ENCODE data around the gene WDR90. TPM values are rescaled to one million over a fixed set of nuclear protein-coding genes. Genes with fewer than 3 reads are reported as not detected.
A peak's percentile ranks its signal among the peaks of the same experiment; 100 is the strongest.

WDR90 gene
- total RNA-seq, 1 experiment from 2014 or later: 118 TPM

- Histone ChIP-seq H3K27me3 (ENCODE audit: insufficient read depth, low read depth) (no peaks in the 10 kb centered on the region), H3K36me3 (ENCODE audit: low read depth) (no peaks in the 10 kb centered on the region), H3K9me2 (ENCODE audit: insufficient read depth) (no peaks in the 10 kb centered on the region), H3K27ac (no peak overlapping the region), H3K9me3 (ENCODE audit: insufficient read depth, low read depth) (no peaks in the 10 kb centered on the region), H3K79me2 (ENCODE audit: low read depth) (no peaks in the 10 kb centered on the region), H3F3A (ENCODE audit: insufficient read depth, low read depth) (peaks cover 7% of the 10 kb centered on the region), H3K4me3 (no peak overlapping the region), H3K4me2 (peak overlapping the region; percentile 33; the same call in 1 of the 2 replicates), H2AFZ (no peak overlapping the region), H3K4me1 (replicated peaks; ENCODE audit: insufficient read depth) (peaks cover 7% of the 10 kb centered on the region; the same call in 1 of the 2 replicates), H4K20me1 (ENCODE audit: insufficient read depth) (0 out of 2 replicates have a peak, but pooled peaks cover 4% of the 10 kb centered on the region)
- TF ChIP-seq EZH2 (IDR thresholded peaks at IDR 0.05; ENCODE audit: low read depth) (no peak), CTCF (conservative IDR thresholded peaks at IDR 0.05) (no peak; the same call in 1 of the 2 replicates)
- intact Hi-C loops (cut with micrococcal nuclease; ENCODE audit: unreplicated experiment): no loop called here
- no TSS peak for BruUV-seq (replicated peaks)
- no peak for DNase-seq
- ChIA-PET POLR2A (ENCODE audit: unreplicated experiment) (interaction anchor here (0.8 kb wide), 1 partner anchor 61 kb away, joined by 3 read pairs; no protein-coding TSS in a partner anchor), CTCF (interaction anchor here (0.6 to 0.9 kb wide), 2 partner anchors 15 to 51 kb away, joined by 3 to 4 read pairs; partner anchors contain the start of gene RHBDL1)
Measured at GRCh38 chr16:661184-661821, 12.1 kb downstream of the WDR90 start.

GRCh38 chr16:662095-662494 is 12.9 kb downstream of the WDR90 start:
- Histone ChIP-seq H3K9me3 (ENCODE audit: insufficient read depth, low read depth) (no peaks in the 10 kb centered on the region), H2AFZ (no peak overlapping the region), H3K4me3 (no peak overlapping the region), H3K27ac (no peak overlapping the region), H3K27me3 (ENCODE audit: insufficient read depth, low read depth) (no peaks in the 10 kb centered on the region), H3F3A (ENCODE audit: insufficient read depth, low read depth) (peaks cover 11% of the 10 kb centered on the region), H3K4me1 (replicated peaks; ENCODE audit: insufficient read depth) (peaks cover 7% of the 10 kb centered on the region; the same call in 1 of the 2 replicates), H3K4me2 (no peak overlapping the region), H4K20me1 (ENCODE audit: insufficient read depth) (0 out of 2 replicates have a peak, but pooled peaks cover 4% of the 10 kb centered on the region), H3K79me2 (ENCODE audit: low read depth) (no peaks in the 10 kb centered on the region), H3K36me3 (ENCODE audit: low read depth) (no peaks in the 10 kb centered on the region), H3K9me2 (ENCODE audit: insufficient read depth) (no peaks in the 10 kb centered on the region)
- BruUV-seq (replicated peaks): no TSS peak
- no peak for DNase-seq
- POLR2A ChIA-PET (ENCODE audit: unreplicated experiment): no interaction called here
- intact Hi-C loops (cut with micrococcal nuclease; ENCODE audit: unreplicated experiment): no loop called here
- CTCF ChIA-PET: no interaction called here
- TF ChIP-seq CTCF (conservative IDR thresholded peaks at IDR 0.05): no peak
- TF ChIP-seq EZH2 (IDR thresholded peaks at IDR 0.05; ENCODE audit: low read depth): no peak

- Histone ChIP-seq H3F3A (ENCODE audit: insufficient read depth, low read depth) (peaks cover 16% of the 10 kb centered on the region), H3K36me3 (ENCODE audit: low read depth) (no peaks in the 10 kb centered on the region), H3K4me1 (replicated peaks; ENCODE audit: insufficient read depth) (peaks cover 9% of the 10 kb centered on the region), H3K79me2 (ENCODE audit: low read depth) (no peaks in the 10 kb centered on the region), H3K27ac (no peak overlapping the region), H3K9me3 (ENCODE audit: insufficient read depth, low read depth) (no peaks in the 10 kb centered on the region), H3K27me3 (ENCODE audit: insufficient read depth, low read depth) (no peaks in the 10 kb centered on the region), H4K20me1 (ENCODE audit: insufficient read depth) (0 out of 2 replicates have a peak, but pooled peaks cover 4% of the 10 kb centered on the region), H3K4me3 (no peak overlapping the region), H3K9me2 (ENCODE audit: insufficient read depth) (no peaks in the 10 kb centered on the region), H2AFZ (no peak overlapping the region), H3K4me2 (no peak overlapping the region)
- TF ChIP-seq EZH2 (IDR thresholded peaks at IDR 0.05; ENCODE audit: low read depth): no peak
- no peak for TF ChIP-seq CTCF (conservative IDR thresholded peaks at IDR 0.05)
- CTCF ChIA-PET: no interaction called here
- BruUV-seq (replicated peaks): no TSS peak
- POLR2A ChIA-PET (ENCODE audit: unreplicated experiment): no interaction called here
- no peak for DNase-seq
- intact Hi-C loops (cut with micrococcal nuclease; ENCODE audit: unreplicated experiment): no loop called here
Measured at GRCh38 chr16:662597-662996, 13.4 kb downstream of the WDR90 start.
